Left forelimb (tissue), 1 donor: Measurements from ENCODE around the gene UPK3A.
"Not testable (repeated sequence)": the region's sequence is repeated elsewhere in the genome, so short reads cannot be mapped to it uniquely, and the experiment has no call there.

Source experiments
- DNase-seq: peaks from one replicate; pipeline ENCODE4 v3.0.0-alpha.2; 2018; ENCODE audit warnings: low spot score

Gene UPK3A

DNA sequence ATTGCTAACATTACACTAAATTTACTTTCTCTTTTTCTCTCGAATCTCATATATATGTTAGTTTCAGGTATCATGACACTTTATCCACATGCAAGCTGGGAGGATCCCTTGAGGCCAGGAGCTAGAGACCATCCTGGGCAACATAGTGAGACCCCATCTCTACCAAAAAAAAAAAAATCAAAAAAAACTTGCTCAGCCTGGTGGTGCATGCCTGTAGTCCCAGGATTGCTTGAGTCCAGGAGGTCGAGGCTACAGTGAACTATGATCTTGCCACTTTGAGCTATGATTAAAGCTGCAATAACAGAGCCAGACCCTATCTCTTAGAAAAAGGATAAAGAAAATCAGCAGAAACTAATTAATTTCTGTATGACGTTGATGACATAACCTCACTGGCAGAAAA is 3.7 kb upstream of the UPK3A start:
- no peak for DNase-seq

DNA sequence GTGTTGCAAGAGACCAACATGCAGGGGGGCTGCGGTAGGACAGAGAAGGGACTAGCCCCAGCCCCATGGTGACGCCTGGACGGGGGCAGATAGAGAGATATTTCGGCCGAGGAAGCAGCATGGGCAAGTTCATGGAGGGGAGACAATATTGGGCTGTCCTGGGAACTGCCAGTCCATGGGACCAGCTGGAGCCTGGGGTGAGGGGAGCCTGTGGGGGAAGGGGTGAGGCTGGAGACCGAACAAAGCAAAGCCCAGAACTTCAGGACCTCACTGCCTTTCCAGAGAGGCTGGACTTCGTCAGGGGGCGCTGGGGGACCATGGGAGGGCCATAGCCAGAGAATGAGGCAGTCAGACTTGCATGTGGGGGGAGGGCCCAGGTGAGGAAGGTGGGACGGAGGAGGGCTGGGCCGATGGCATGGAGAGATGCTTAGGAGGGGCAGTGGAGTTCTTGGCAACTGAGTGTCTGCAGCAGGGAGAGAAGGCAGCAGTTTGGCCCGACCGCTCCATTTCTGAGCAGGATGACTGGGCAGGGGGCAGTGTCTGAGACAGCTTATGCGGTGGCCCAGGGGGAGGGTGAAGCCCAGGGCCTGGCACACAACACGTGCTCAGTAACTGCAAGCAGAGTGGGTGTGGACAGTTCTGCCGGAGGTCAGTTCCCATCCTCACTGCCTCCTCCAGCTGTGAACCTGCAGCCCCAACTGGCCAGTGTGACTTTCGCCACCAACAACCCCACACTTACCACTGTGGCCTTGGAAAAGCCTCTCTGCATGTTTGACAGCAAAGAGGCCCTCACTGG is 712 bp downstream of the UPK3A start:
- no peak for DNase-seq

DNA sequence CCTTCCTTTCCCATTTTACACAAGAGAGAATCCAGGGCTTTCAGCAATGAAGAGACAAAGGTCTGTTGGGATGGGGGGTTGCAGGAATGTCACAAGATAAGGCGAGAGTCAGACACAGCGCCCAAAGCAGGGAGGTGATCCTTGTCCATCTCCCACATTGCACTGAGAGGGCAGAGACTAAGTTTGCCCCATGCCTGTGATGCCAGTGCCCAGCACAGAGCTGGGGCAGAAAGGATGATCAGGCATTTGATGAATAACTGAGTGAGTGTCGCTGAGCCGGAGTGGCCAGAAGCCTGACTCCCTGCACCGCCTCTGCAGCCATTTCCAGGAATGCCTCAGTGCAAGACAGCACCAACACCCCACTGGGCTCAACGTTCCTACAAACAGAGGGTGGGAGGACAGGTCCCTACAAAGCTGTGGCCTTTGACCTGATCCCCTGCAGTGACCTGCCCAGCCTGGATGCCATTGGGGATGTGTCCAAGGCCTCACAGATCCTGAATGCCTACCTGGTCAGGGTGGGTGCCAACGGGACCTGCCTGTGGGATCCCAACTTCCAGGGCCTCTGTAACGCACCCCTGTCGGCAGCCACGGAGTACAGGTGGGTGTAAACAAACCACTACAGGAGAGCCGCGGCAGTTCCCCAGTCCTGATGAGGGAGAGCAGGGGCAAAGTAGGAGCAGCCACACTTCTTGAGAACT is 2.3 kb downstream of the UPK3A start:
- no peak for DNase-seq

DNA sequence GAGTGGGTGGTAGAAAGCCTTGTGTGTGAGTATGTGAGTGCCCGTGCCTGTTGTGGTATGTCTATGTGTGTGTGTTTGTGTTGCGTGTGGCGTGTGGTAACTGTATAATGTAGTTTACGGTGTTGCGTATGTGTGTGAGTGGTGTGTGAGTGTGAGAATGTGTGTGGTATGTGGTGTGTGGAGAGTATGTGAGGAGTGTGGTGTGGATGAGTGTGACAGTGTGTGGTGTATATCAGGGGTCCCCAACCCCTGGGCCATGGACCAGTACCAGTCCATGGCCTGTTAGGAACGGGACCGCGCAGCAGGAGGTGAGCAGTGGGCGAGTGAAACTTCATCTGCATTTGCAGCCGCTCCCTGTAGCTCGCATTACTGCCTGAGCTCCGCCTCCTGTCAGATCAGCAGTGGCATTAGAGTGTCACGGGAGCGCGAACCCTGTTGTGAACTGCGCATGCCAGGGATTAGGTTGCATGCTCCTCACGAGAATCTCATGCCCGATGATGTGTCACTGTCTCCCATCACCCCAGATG is 5.7 kb downstream of the UPK3A start:
- no peak for DNase-seq

DNA sequence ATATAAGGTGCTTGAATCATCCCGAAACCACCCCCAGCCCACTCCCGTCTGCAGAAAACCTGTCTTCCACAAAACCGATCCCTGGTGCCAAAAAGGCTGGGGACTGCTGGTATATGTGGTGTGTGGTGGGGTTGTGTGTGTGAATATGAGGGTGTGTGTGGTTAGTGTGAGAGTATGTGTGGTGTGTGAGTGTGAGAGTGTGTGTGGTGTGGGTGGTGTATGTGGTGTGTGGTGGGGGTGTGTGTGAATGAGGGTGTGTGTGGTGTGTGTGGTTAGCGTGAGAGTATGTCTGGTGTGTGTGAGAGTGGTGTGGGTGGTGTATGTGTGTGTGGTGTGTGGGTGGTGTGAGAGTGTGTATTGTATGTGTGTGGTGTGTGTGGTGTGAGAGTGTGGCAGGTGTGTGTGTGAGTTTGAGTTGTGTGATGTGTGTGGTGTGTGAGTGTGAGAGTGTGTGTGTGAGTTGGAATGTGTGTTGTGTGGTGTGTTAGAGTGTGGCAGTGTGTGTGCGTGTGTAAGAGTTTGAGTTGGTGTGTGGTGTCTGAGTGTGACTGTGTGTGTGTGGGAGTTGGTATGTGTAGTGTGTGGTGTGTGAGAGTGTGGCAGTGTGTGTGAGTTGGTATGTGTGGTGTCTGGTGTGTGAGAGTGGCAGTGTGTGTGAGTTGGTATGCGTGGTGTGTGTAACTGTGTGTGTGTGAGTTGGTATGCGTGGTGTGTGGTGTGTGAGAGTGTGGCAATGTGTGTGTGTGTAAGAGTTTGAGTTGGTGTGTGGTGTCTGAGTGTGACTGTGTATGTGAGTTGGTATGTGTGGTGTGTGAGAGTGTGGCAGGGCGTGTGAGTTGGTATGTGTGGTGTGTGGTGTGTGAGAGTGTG is 6.5 kb downstream of the UPK3A start:
- no peak for DNase-seq

DNA sequence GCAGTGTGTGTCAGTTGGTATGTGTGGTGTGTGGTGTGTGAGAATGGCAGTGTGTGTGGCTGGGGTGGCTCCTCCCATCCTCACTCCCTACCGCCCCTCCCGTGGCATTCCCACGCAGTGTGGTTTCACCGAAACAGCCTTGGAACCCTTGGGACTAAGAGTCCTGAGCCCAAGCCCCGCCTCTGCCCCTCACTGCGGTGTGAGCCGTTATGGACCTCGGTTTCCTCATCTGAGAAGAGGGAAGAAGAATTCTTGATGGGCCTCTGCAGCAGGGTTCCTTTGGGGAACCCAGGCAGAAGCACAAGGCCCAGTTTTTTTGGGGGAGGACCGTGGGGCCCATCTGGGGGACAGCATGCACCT is 7.2 kb downstream of the UPK3A start:
- no peak for DNase-seq

DNA sequence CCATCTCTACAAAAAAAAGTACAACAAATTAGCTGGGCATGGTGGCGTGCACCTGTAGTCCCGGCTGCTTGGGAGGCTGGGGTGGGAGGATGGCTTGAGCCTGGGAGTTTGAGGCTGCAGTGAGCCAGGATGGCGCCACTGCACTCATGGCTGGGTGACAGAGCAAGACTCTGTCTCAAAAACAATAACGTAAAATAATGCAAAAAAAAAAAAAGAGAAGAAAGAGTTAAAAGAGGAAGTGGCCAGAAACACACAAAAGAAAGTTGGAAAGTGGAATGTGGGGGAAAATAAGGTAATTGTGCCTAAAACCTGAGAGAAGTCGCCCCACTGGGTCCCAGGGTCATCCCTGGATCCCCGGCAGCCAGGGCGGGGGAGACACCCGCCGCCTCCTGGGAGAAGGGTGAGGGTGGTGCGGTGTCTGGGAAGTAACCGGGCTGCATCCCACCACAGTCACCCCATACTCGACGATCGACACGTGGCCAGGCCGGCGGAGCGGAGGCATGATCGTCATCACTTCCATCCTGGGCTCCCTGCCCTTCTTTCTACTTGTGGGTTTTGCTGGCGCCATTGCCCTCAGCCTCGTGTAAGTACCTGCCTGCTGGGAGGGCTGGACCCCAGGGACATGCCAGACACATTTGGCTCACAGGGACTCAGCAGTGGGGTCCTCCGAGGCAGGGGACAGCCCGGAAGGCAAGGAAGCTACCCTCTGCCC is 8.1 kb downstream of the UPK3A start:
- DNase-seq = no peak

DNA sequence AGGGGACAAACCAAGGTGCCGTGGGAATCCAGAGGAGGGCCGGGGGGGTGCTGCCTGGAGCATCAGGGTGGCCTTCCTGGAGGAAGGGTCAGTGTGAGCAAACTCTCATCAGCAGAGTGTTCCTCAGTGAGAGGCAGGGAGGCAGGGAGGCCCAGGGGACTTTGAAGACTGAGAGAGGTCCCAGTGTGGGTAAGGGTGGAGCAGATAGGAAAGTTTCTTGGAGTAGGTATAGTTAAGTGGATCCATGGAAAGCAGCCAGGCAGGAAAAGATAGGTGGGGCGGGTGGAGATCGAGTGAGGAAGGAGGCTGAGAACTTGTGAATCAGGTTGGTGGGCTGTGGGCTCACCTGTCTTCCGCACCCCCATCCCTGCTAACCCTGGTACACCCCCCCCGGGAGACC is 9.3 kb downstream of the UPK3A start:
- DNase-seq = no peak

DNA sequence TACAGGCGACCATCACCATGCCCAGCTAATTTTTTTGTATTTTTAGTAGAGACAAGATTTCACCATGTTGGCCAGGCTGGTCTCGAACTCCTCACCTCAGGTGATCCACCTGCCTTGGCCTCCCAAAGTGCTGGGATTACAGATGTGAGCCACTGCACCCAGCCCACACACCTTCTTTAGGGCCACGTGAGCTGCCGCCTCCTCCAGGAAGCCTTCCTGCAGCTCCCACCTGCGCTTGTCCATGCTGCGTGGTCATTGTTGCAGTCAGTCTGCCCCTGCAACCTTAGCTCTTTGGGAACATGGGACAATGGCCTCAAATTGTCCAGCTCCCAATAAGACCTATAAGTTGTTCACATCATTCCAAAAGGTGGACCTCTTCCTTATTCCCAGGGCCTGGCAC is 10.3 kb downstream of the UPK3A start:
- not testable (repeated sequence) for DNase-seq

DNA sequence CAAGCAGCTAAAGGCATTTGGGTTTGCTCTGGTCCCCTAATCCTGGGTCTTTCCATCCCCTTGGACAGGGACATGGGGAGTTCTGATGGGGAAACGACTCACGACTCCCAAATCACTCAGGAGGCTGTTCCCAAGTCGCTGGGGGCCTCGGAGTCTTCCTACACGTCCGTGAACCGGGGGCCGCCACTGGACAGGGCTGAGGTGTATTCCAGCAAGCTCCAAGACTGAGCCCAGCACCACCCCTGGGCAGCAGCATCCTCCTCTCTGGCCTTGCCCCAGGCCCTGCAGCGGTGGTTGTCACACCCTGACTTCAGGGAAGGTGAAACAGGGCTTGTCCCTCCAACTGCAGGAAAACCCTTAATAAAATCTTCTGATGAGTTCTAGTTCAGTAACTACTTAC is 10.7 kb downstream of the UPK3A start:
- no peak for DNase-seq

DNA sequence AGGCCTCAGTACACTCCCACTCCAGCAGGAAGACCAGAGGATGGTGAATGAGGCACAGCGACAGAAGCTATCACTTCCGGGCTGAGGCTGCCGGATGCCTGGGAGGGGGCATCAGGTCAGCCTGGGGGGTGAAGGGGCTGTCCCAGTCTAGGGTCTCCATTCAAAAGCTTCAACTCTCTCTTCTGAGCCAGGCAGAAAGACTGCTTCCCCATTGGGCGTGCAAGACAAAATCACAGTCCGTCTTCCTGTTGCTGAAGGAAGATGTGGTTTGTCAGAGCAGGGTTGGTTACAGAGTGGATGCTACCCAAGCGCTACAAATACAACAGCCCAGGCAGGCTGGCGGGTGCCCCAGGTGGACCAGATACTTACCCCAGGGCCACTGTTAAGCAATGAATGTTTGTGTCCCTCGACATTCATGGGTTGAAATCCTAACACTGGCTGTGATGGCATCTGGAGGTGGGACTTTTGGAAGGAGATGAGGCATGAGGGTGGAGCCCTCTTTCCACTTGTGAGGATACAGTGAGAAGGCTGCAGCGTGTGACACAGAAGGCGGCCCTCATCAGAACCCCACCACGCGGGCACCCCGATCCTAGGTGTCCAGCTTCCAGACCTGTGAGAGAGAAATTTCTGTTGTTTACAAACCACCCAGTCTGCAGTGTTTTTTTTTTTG is 12.0 kb downstream of the UPK3A start:
- DNase-seq = no peak

DNA sequence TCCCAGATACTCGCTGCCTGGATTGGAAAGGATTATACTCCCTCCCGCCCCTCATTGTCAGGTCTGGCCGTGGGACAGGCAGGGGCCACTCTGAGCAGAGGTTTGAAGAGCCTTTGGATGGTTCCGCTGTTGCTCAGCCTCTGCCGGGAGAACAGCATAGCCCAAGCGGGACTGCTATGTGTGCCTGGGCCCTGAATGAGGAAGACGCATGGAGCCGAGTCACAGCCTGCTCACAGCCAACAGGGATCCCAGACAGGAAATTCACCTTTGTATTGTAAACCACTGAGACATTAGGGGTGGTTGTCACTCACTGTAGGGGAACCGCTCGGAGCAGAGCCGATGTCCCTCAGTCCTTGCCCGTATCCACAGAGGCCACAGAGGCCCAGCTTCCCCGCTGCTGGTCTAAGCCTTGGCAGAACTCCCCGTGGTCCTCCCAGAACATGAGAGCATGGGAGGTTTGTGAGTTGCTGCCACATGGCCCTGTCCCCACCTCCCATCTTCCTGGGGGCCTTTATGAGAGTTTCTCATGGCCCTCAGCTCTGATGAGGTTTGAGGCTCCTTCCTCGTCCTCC is 14.3 kb downstream of the UPK3A start:
- DNase-seq = no peak

DNA sequence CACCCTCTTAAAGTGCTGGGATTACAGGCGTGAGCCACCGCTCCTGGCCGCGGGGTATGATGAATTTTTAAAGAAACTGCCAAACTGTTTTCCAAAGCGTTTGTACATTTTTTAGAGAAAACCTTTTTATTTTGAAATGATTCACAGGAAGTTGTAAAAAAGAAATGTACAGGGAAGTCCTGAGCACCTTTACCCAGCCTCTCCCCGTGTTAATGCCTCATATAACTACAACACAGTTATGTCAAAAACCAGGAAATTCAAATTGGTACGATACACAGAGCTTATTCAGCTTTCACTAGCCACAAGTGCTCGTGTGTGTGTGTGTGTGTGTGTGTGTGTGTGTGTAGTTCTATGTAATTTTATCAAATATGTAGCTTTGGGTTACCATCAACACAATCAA is 18.0 kb downstream of the UPK3A start:
- DNase-seq = no peak

DNA sequence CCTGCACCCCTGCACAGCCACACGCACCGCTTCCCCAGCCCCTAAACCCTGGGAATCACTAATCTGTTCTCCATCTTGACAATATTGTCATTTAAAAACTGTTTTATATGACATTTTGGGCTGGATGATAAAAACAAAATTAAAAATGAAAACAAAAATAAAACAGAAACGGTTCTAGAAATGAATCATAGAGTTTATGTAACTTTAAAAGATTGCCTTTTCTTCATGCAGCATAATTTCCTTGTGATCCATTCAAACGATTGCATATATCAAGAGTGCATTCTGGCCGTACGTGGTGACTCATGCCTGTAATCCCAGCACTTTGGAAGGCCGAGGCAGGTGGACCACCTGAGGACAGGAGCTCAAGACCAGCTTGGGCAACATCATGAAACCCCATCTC is 18.4 kb downstream of the UPK3A start:
- DNase-seq = no peak

DNA sequence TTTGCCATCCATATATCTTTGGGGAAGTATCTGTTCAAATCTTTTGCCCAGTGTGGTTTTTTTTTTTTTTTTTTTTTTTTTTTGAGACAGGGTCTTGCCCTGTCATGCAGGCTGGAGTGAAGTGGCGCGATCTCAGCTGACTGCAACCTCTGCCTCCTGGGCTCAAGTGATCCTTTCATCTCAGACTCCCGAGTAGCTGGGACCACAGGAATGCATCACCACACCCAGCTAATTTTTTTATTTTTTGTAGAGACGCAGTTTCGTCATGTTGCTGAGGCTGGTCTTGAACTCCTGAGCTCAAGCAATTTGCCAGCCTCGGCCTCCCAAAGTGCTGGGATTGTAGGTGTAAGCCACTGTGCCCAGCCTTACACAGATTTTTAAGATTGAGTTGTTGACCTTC is 20.2 kb downstream of the UPK3A start:
- DNase-seq = no peak

DNA sequence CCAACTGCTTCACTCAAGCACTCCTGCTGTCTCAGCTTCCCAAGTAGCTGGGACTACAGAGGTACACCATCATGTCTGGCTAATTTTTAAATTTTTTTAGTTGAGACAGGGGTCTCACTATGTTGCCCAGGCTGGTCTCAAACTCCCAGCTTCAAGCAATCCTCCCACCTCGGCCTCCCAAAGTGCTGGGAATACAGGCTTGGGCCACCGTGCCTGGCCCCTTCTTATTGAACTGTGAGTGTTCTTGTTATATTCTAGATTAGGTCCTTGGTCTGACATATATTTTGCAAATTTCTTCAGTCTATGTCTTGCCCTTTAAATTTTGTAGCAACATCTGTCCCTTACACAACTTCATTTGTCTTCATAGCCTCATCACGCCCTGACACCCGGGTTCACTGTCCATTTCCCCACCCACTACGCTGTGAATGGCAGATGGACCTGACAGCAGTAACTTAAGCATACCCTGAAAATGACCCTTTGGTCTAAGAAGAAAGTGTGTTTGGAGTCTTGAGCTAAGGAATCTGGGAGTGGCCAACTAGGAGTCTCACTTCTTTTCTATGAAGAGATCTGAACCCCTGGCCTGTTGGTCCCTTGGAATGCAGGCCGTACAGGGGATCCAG is 20.8 kb downstream of the UPK3A start:
- DNase-seq = no peak

DNA sequence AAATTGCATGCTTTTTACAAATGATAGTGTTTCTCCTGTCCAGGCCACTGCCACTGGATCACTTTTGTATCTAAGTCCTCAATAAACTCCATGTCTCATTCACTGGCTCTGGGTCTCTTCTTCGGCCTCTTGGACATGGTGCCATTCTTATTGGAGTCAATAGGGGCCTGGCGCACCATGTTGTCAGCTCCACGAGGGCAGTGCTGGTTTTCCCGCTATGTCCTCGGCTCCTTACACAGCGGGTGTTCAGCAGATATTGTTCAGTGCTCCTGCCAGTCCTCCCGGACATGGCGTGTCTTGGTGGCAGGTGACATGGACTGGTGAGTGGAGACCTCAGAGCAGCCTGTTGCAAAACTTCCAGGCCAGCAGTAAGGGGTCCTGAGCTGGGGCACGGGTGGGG is 21.4 kb downstream of the UPK3A start:
- DNase-seq = no peak

DNA sequence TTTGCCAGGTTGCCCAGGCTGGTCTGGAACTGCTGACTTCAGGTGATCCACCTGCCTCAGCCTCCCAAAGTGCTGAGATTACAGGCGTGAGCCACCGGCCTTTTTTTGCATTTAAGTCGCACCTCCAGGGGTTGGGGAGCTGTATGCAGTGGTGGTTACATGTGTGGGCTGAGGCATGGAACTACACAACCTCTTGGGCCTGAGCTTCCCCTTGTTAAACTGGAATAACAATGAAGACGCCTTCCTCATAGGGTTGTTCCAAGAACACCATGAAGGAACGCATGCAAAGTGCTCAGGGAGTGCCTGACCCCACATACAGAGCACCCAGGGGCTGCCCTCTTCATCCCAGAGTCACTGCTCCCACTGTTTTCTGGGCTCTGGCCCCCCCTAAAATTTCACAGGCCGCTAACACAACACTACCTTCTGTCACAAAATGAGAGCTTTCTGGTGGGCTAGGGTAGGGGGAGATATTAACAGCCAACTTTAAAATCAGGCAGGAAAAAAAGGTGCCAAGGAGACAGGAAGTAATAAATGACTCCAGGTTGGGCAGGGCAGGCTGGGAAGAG is 23.7 kb downstream of the UPK3A start:
- no peak for DNase-seq

DNA sequence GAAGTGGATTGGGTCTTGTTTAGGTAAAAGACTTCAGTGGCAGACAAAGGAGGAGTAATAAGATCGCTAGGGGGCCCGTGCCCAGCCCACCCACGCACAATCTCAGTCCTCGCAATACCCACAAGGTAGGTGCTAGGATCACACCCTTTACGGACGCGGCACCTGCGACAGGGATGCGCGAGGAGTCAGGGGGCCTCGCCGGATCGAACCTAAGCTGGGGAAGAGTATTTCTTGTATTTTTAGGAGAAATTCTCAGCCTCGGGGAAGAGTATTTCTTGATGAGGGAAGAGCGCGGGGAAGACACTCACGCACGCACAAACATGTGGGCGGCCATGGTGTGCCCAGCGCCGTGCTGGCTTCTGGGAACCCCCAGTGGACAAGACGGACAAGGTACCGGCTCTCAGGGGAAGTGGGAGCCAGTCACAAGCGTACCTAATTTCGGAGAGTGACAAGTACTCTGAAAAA is 24.2 kb downstream of the UPK3A start:
- DNase-seq = no peak
